ENCODE data around the gene SV2B. TPM values are rescaled to one million over a fixed set of nuclear protein-coding genes. Genes with fewer than 3 reads are reported as not detected.

SV2B gene
- total and polyA plus RNA-seq, 9 donors, result 2.6 to 4.6 (median 3.1) TPM

- peaks cover 5% of the 10 kb centered on the region for H3K27me3 ChIP-seq (ENCODE audit: control insufficient read depth, insufficient read depth, low read length)
- no peaks in the 10 kb centered on the region for H3K4me1 ChIP-seq (ENCODE audit: control insufficient read depth, insufficient read depth, low read length)
- 86% methylated on average over 1 of the region's 7 CpGs for WGBS (ENCODE audit: insufficient coverage)
Observed at GRCh38 chr15:91316126-91316525, 216.1 kb downstream of the SV2B start.

GRCh38 chr15:91318516-91318915 lies 218.5 kb downstream of the SV2B start:
- no CpG with 5 or more reads among the region's 3 CpGs for WGBS (ENCODE audit: insufficient coverage)

More at GRCh38 chr15:91316126-91316525, 216.1 kb downstream of the SV2B start:
- DNase-seq, result no peak
- no peaks in the 10 kb centered on the region for H3K36me3 ChIP-seq (ENCODE audit: control insufficient read depth, insufficient read depth, low read length)
- H3K27ac ChIP-seq (ENCODE audit: low read length), result no peak overlapping the region
- H3K4me3 ChIP-seq (ENCODE audit: low read length), result no peak overlapping the region
- H3K9me3 ChIP-seq (replicated peaks; ENCODE audit: control insufficient read depth, low read depth, low read length), result no peaks in the 10 kb centered on the region

GRCh38 chr15:91318931-91319330 lies 218.9 kb downstream of the SV2B start:
- no peak for DNase-seq
- no peak overlapping the region for H3K27ac ChIP-seq (ENCODE audit: low read length)
- peaks cover 5% of the 10 kb centered on the region for H3K27me3 ChIP-seq (ENCODE audit: control insufficient read depth, insufficient read depth, low read length)
- H3K36me3 ChIP-seq (ENCODE audit: control insufficient read depth, insufficient read depth, low read length), result no peaks in the 10 kb centered on the region
- H3K9me3 ChIP-seq (replicated peaks; ENCODE audit: control insufficient read depth, low read depth, low read length), result no peaks in the 10 kb centered on the region
- WGBS (ENCODE audit: insufficient coverage), result 75% methylated on average over 3 of the region's 3 CpGs
- no peaks in the 10 kb centered on the region for H3K4me1 ChIP-seq (ENCODE audit: control insufficient read depth, insufficient read depth, low read length)
- no peak overlapping the region for H3K4me3 ChIP-seq (ENCODE audit: low read length)

More at GRCh38 chr15:91318516-91318915, 218.5 kb downstream of the SV2B start:
- Histone ChIP-seq H3K27ac (ENCODE audit: low read length) (no peak overlapping the region), H3K36me3 (ENCODE audit: control insufficient read depth, insufficient read depth, low read length) (no peaks in the 10 kb centered on the region), H3K27me3 (ENCODE audit: control insufficient read depth, insufficient read depth, low read length) (peaks cover 5% of the 10 kb centered on the region), H3K9me3 (replicated peaks; ENCODE audit: control insufficient read depth, low read depth, low read length) (no peaks in the 10 kb centered on the region), H3K4me3 (ENCODE audit: low read length) (no peak overlapping the region), H3K4me1 (ENCODE audit: control insufficient read depth, insufficient read depth, low read length) (no peaks in the 10 kb centered on the region)
- no peak for DNase-seq

GRCh38 chr15:91319371-91320059 lies 219.5 kb downstream of the SV2B start:
- no peak overlapping the region for H3K4me3 ChIP-seq (ENCODE audit: low read length)

GRCh38 chr15:91320101-91320500 lies 220.0 kb downstream of the SV2B start:
- no peak overlapping the region for H3K27ac ChIP-seq (ENCODE audit: low read length)
- WGBS (ENCODE audit: insufficient coverage), result 88% methylated on average over 2 of the region's 4 CpGs
- DNase-seq, result no peak
- no peaks in the 10 kb centered on the region for H3K36me3 ChIP-seq (ENCODE audit: control insufficient read depth, insufficient read depth, low read length)
- H3K4me1 ChIP-seq (ENCODE audit: control insufficient read depth, insufficient read depth, low read length), result no peaks in the 10 kb centered on the region
- peaks cover 5% of the 10 kb centered on the region for H3K27me3 ChIP-seq (ENCODE audit: control insufficient read depth, insufficient read depth, low read length)
- H3K4me3 ChIP-seq (ENCODE audit: low read length), result no peak overlapping the region
- H3K9me3 ChIP-seq (replicated peaks; ENCODE audit: control insufficient read depth, low read depth, low read length), result no peaks in the 10 kb centered on the region

More at GRCh38 chr15:91319371-91320059, 219.5 kb downstream of the SV2B start:
- 40% methylated on average over 2 of the region's 5 CpGs for WGBS (ENCODE audit: insufficient coverage)
- Histone ChIP-seq H3K27ac (ENCODE audit: low read length) (no peak overlapping the region), H3K36me3 (ENCODE audit: control insufficient read depth, insufficient read depth, low read length) (no peaks in the 10 kb centered on the region), H3K4me1 (ENCODE audit: control insufficient read depth, insufficient read depth, low read length) (no peaks in the 10 kb centered on the region), H3K27me3 (ENCODE audit: control insufficient read depth, insufficient read depth, low read length) (peaks cover 5% of the 10 kb centered on the region), H3K9me3 (replicated peaks; ENCODE audit: control insufficient read depth, low read depth, low read length) (no peaks in the 10 kb centered on the region)
- no peak for DNase-seq

GRCh38 chr15:91329914-91330313 lies 229.9 kb downstream of the SV2B start:
- H3K4me1 ChIP-seq (ENCODE audit: control insufficient read depth, insufficient read depth, low read length), result no peaks in the 10 kb centered on the region
- no peaks in the 10 kb centered on the region for H3K27me3 ChIP-seq (ENCODE audit: control insufficient read depth, insufficient read depth, low read length)
- H3K27ac ChIP-seq (ENCODE audit: low read length), result no peak overlapping the region

GRCh38 chr15:91331581-91331980 lies 231.5 kb downstream of the SV2B start:
- H3K4me1 ChIP-seq (ENCODE audit: control insufficient read depth, insufficient read depth, low read length), result no peaks in the 10 kb centered on the region
- DNase-seq, result no peak

More at GRCh38 chr15:91329914-91330313, 229.9 kb downstream of the SV2B start:
- Histone ChIP-seq H3K9me3 (replicated peaks; ENCODE audit: control insufficient read depth, low read depth, low read length) (no peaks in the 10 kb centered on the region), H3K4me3 (ENCODE audit: low read length) (no peak overlapping the region), H3K36me3 (ENCODE audit: control insufficient read depth, insufficient read depth, low read length) (no peaks in the 10 kb centered on the region)
- no CpG with 5 or more reads among the region's 1 CpG for WGBS (ENCODE audit: insufficient coverage)
- no peak for DNase-seq

GRCh38 chr15:91335702-91336101 lies 235.6 kb downstream of the SV2B start:
- H3K4me1 ChIP-seq (ENCODE audit: control insufficient read depth, insufficient read depth, low read length), result no peaks in the 10 kb centered on the region

More at GRCh38 chr15:91331581-91331980, 231.5 kb downstream of the SV2B start:
- Histone ChIP-seq H3K4me3 (ENCODE audit: low read length) (no peak overlapping the region), H3K27ac (ENCODE audit: low read length) (no peak overlapping the region), H3K9me3 (replicated peaks; ENCODE audit: control insufficient read depth, low read depth, low read length) (no peaks in the 10 kb centered on the region), H3K36me3 (ENCODE audit: control insufficient read depth, insufficient read depth, low read length) (no peaks in the 10 kb centered on the region), H3K27me3 (ENCODE audit: control insufficient read depth, insufficient read depth, low read length) (no peaks in the 10 kb centered on the region)
- no CpG with 5 or more reads among the region's 4 CpGs for WGBS (ENCODE audit: insufficient coverage)

GRCh38 chr15:91336687-91337086 lies 236.6 kb downstream of the SV2B start:
- no peaks in the 10 kb centered on the region for H3K4me1 ChIP-seq (ENCODE audit: control insufficient read depth, insufficient read depth, low read length)
- WGBS (ENCODE audit: insufficient coverage), result no CpG with 5 or more reads among the region's 3 CpGs
- DNase-seq, result no peak
- H3K27me3 ChIP-seq (ENCODE audit: control insufficient read depth, insufficient read depth, low read length), result no peaks in the 10 kb centered on the region
- H3K9me3 ChIP-seq (replicated peaks; ENCODE audit: control insufficient read depth, low read depth, low read length), result no peaks in the 10 kb centered on the region
- H3K4me3 ChIP-seq (ENCODE audit: low read length), result no peak overlapping the region
- H3K27ac ChIP-seq (ENCODE audit: low read length), result no peak overlapping the region
- no peaks in the 10 kb centered on the region for H3K36me3 ChIP-seq (ENCODE audit: control insufficient read depth, insufficient read depth, low read length)

More at GRCh38 chr15:91335702-91336101, 235.6 kb downstream of the SV2B start:
- WGBS (ENCODE audit: insufficient coverage), result no CpG with 5 or more reads among the region's 3 CpGs
- Histone ChIP-seq H3K27me3 (ENCODE audit: control insufficient read depth, insufficient read depth, low read length) (no peaks in the 10 kb centered on the region), H3K27ac (ENCODE audit: low read length) (no peak overlapping the region), H3K36me3 (ENCODE audit: control insufficient read depth, insufficient read depth, low read length) (no peaks in the 10 kb centered on the region), H3K4me3 (ENCODE audit: low read length) (no peak overlapping the region), H3K9me3 (replicated peaks; ENCODE audit: control insufficient read depth, low read depth, low read length) (no peaks in the 10 kb centered on the region)
- no peak for DNase-seq

GRCh38 chr15:91338766-91339165 lies 238.7 kb downstream of the SV2B start:
- no peaks in the 10 kb centered on the region for H3K27me3 ChIP-seq (ENCODE audit: control insufficient read depth, insufficient read depth, low read length)
- WGBS (ENCODE audit: insufficient coverage), result no CpG with 5 or more reads among the region's 3 CpGs
- no peaks in the 10 kb centered on the region for H3K9me3 ChIP-seq (replicated peaks; ENCODE audit: control insufficient read depth, low read depth, low read length)
- DNase-seq, result peak; percentile 67
- no peaks in the 10 kb centered on the region for H3K36me3 ChIP-seq (ENCODE audit: control insufficient read depth, insufficient read depth, low read length)
- H3K4me1 ChIP-seq (ENCODE audit: control insufficient read depth, insufficient read depth, low read length), result no peaks in the 10 kb centered on the region
- no peak overlapping the region for H3K27ac ChIP-seq (ENCODE audit: low read length)
- H3K4me3 ChIP-seq (ENCODE audit: low read length), result no peak overlapping the region

Measured in muscle of leg (tissue), 11 donors.